Neural cell (in vitro differentiated cells): ENCODE measurements around the gene ZFYVE19. TPM values are rescaled to one million over a fixed set of nuclear protein-coding genes. Genes with fewer than 3 reads are reported as not detected.

ENCODE experiments used
- H2AFZ ChIP-seq: fragments of 200-600, 300-800 bp; sonication (generic), shearing (Covaris generic); 2 replicates; pipeline ENCODE4 v1.6.0; 2014; ENCODE audit warnings: low read depth, mild to moderate bottlenecking, antibody characterized with exemption, low read length, moderate library complexity
- H3F3A ChIP-seq: fragments of 200-600 bp; shearing (Covaris generic); 2 replicates; pipeline ENCODE4 v1.6.1; 2016; ENCODE audit warnings: mild to moderate bottlenecking, moderate library complexity, mixed read lengths, antibody characterized with exemption, low read length; ENCODE audit not compliant: insufficient read depth, poor library complexity, severe bottlenecking
- H3K27ac ChIP-seq: fragments of 200-600, 300-800 bp; sonication (generic), shearing (Covaris generic); 2 replicates; pipeline ENCODE4 v1.5.1; 2014; ENCODE audit warnings: mild to moderate bottlenecking, low read length, moderate library complexity
- H3K27me3 ChIP-seq: fragments of 300-800, 200-600 bp; sonication (generic), shearing (Covaris generic); 2 replicates; pipeline ENCODE4 v1.6.0; 2014; ENCODE audit warnings: mild to moderate bottlenecking, low read depth, low read length, moderate library complexity; ENCODE audit not compliant: insufficient read depth
- H3K36me3 ChIP-seq: fragments of 300-800, 200-600 bp; sonication (generic), shearing (Covaris generic); 2 replicates; pipeline ENCODE4 v1.5.1; 2014; ENCODE audit warnings: mild to moderate bottlenecking, antibody characterized with exemption, low read length, moderate library complexity; ENCODE audit not compliant: insufficient read depth
- H3K4me2 ChIP-seq: fragments of 300-800, 200-600 bp; sonication (generic), shearing (Covaris generic); 2 replicates; pipeline ENCODE4 v1.6.0; 2014; ENCODE audit warnings: mild to moderate bottlenecking, low read length
- H3K4me3 ChIP-seq: fragments of 300-800, 200-600 bp; sonication (generic), shearing (Covaris generic); 2 replicates; pipeline ENCODE4 v1.5.1; 2014; ENCODE audit warnings: mild to moderate bottlenecking, low read length, moderate library complexity
- H3K79me2 ChIP-seq: fragments of 200-600 bp; shearing (Covaris generic); replicated peaks from 2 replicates; pipeline ENCODE4 v1.6.0; 2014; ENCODE audit warnings: mild to moderate bottlenecking, low read length, moderate library complexity; ENCODE audit not compliant: insufficient read depth
- H3K9ac ChIP-seq: fragments of 300-800, 200-600 bp; sonication (generic), shearing (Covaris generic); 2 replicates; pipeline ENCODE4 v1.6.1; 2016; ENCODE audit warnings: mild to moderate bottlenecking, low read length, mixed read lengths
- H3K9me2 ChIP-seq: fragments of 200-600 bp; shearing (Covaris generic); 2 replicates; pipeline ENCODE4 v1.6.1; 2016; ENCODE audit warnings: mild to moderate bottlenecking, low read length, mixed read lengths; ENCODE audit not compliant: insufficient read depth
- H3K9me3 ChIP-seq: fragments of 200-600, 300-800 bp; sonication (generic), shearing (Covaris generic); 2 replicates; pipeline ENCODE4 v1.6.1; 2016; ENCODE audit warnings: mild to moderate bottlenecking, mixed run types, low read length, moderate library complexity, mixed read lengths
- H4K20me1 ChIP-seq: fragments of 200-600 bp; shearing (Covaris generic); 2 replicates; pipeline ENCODE4 v1.6.1; 2016; ENCODE audit warnings: mild to moderate bottlenecking, mixed run types; ENCODE audit not compliant: insufficient read depth
- EP300 ChIP-seq: fragments of 450-650 bp; conservative IDR thresholded peaks from 2 replicates; pipeline ENCODE4 v1.6.1; 2014; ENCODE audit warnings: antibody characterized with exemption, mild to moderate bottlenecking, moderate library complexity; ENCODE audit not compliant: poor library complexity, severe bottlenecking
- EZH2 ChIP-seq: fragments of 200-600, 300-800 bp; shearing (Covaris generic), sonication (generic); IDR thresholded peaks from 2 replicates; pipeline ENCODE4 v1.6.1; 2014; ENCODE audit warnings: antibody characterized with exemption, low read length, borderline replicate concordance, mild to moderate bottlenecking; ENCODE audit not compliant: insufficient read depth, poor library complexity, severe bottlenecking
- MXI1 ChIP-seq: fragments of 450-650 bp; conservative IDR thresholded peaks from 2 replicates; pipeline ENCODE4 v1.6.1; 2014; ENCODE audit warnings: antibody characterized with exemption, mild to moderate bottlenecking; ENCODE audit not compliant: poor library complexity, severe bottlenecking
- POLR2AphosphoS5 ChIP-seq: IDR thresholded peaks from 2 replicates; pipeline ENCODE4 v1.6.1; 2012
- RAD21 ChIP-seq: fragments of 450-650 bp; conservative IDR thresholded peaks from 2 replicates; pipeline ENCODE4 v1.6.1; 2014; ENCODE audit warnings: antibody characterized with exemption, mild to moderate bottlenecking, moderate library complexity
- SMC3 ChIP-seq: fragments of 450-650 bp; conservative IDR thresholded peaks from 2 replicates; pipeline ENCODE4 v1.6.1; 2014; ENCODE audit warnings: antibody characterized with exemption, mild to moderate bottlenecking, moderate library complexity; ENCODE audit not compliant: poor library complexity
- TAF1 ChIP-seq: IDR thresholded peaks from 2 replicates; pipeline ENCODE4 v1.6.1; 2012; ENCODE audit warnings: low read depth
- polyA plus RNA-seq: library from polyadenylated mRNA; depleted of rRNA; stranded (reverse); fragments of >200 nt; gene quantifications from 2 replicates; pipeline ENCODE4 v1.2.3, GENCODE V29; 2014
- TF ChIP-seq, protein P1 (sequence below): fragments of 450-650 bp; IDR thresholded peaks from 2 replicates; pipeline ENCODE4 v1.5.1; 2014; ENCODE audit warnings: antibody characterized with exemption, mild to moderate bottlenecking, moderate library complexity; ENCODE audit not compliant: poor library complexity, severe bottlenecking
- TF ChIP-seq, protein P2 (sequence below): IDR thresholded peaks from 2 replicates; pipeline ENCODE4 v1.6.1; 2012; ENCODE audit warnings: borderline replicate concordance

Gene ZFYVE19
- polyA plus RNA-seq, 1 donor from 2014 or later, result 48.2 TPM

GRCh38 chr15:40775740-40776536, 31.0 kb upstream of the ZFYVE19 start:
- Histone ChIP-seq H3K9me2 (no peaks in the 10 kb centered on the region), H3K79me2 (no peaks in the 10 kb centered on the region), H4K20me1 (no peaks in the 10 kb centered on the region), H2AFZ (no peak overlapping the region), H3K9me3 (no peaks in the 10 kb centered on the region), H3K4me2 (no peak overlapping the region), H3K9ac (no peak overlapping the region), H3K27me3 (no peaks in the 10 kb centered on the region), H3K36me3 (no peaks in the 10 kb centered on the region), H3K4me3 (no peak overlapping the region), H3F3A (no peaks in the 10 kb centered on the region), H3K27ac (no peak overlapping the region)
- TF ChIP-seq POLR2AphosphoS5 (no peak), EZH2 (no peak), TAF1 (no peak), SMC3 (no peak), EP300 (no peak)
- TF ChIP-seq, protein P1, sequence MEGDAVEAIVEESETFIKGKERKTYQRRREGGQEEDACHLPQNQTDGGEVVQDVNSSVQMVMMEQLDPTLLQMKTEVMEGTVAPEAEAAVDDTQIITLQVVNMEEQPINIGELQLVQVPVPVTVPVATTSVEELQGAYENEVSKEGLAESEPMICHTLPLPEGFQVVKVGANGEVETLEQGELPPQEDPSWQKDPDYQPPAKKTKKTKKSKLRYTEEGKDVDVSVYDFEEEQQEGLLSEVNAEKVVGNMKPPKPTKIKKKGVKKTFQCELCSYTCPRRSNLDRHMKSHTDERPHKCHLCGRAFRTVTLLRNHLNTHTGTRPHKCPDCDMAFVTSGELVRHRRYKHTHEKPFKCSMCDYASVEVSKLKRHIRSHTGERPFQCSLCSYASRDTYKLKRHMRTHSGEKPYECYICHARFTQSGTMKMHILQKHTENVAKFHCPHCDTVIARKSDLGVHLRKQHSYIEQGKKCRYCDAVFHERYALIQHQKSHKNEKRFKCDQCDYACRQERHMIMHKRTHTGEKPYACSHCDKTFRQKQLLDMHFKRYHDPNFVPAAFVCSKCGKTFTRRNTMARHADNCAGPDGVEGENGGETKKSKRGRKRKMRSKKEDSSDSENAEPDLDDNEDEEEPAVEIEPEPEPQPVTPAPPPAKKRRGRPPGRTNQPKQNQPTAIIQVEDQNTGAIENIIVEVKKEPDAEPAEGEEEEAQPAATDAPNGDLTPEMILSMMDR, result no peak
- TF ChIP-seq, protein P2, sequence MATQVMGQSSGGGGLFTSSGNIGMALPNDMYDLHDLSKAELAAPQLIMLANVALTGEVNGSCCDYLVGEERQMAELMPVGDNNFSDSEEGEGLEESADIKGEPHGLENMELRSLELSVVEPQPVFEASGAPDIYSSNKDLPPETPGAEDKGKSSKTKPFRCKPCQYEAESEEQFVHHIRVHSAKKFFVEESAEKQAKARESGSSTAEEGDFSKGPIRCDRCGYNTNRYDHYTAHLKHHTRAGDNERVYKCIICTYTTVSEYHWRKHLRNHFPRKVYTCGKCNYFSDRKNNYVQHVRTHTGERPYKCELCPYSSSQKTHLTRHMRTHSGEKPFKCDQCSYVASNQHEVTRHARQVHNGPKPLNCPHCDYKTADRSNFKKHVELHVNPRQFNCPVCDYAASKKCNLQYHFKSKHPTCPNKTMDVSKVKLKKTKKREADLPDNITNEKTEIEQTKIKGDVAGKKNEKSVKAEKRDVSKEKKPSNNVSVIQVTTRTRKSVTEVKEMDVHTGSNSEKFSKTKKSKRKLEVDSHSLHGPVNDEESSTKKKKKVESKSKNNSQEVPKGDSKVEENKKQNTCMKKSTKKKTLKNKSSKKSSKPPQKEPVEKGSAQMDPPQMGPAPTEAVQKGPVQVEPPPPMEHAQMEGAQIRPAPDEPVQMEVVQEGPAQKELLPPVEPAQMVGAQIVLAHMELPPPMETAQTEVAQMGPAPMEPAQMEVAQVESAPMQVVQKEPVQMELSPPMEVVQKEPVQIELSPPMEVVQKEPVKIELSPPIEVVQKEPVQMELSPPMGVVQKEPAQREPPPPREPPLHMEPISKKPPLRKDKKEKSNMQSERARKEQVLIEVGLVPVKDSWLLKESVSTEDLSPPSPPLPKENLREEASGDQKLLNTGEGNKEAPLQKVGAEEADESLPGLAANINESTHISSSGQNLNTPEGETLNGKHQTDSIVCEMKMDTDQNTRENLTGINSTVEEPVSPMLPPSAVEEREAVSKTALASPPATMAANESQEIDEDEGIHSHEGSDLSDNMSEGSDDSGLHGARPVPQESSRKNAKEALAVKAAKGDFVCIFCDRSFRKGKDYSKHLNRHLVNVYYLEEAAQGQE, result no peak

- H3K27ac ChIP-seq, result no peak overlapping the region
- no peak overlapping the region for H2AFZ ChIP-seq
- H3K4me2 ChIP-seq, result no peak overlapping the region
- H3F3A ChIP-seq, result no peaks in the 10 kb centered on the region
- no peaks in the 10 kb centered on the region for H3K27me3 ChIP-seq
- H3K9ac ChIP-seq, result no peak overlapping the region
- H3K79me2 ChIP-seq, result no peaks in the 10 kb centered on the region
- no peaks in the 10 kb centered on the region for H3K9me2 ChIP-seq
- H3K9me3 ChIP-seq, result no peaks in the 10 kb centered on the region
- H3K36me3 ChIP-seq, result no peaks in the 10 kb centered on the region
- no peak overlapping the region for H3K4me3 ChIP-seq
- TF ChIP-seq TAF1 (no peak), SMC3 (no peak), POLR2AphosphoS5 (no peak), EZH2 (no peak), RAD21 (no peak), EP300 (no peak), MXI1 (no peak)
- TF ChIP-seq, protein P1, result no peak
- TF ChIP-seq, protein P2, result no peak
- no peaks in the 10 kb centered on the region for H4K20me1 ChIP-seq
Observed at GRCh38 chr15:40776537-40777141, 30.2 kb upstream of the ZFYVE19 start.
